CD14-positive monocyte (primary cell): ENCODE results near the gene IGFN1. TPM values are rescaled to one million over a fixed set of nuclear protein-coding genes. Genes with fewer than 3 reads are reported as not detected.

Experiments
- DNase-seq, 3 donors: peaks; one replicate each; pipeline ENCODE4 v3.0.0-alpha.2; 2011 to 2022
- H2AFZ ChIP-seq: 2 replicates; pipeline ENCODE4 v1.6.0; 2012; ENCODE audit warnings: mild to moderate bottlenecking, low read depth, low read length, inconsistent platforms; ENCODE audit not compliant: insufficient read depth, poor library complexity, severe bottlenecking
- H3K27ac ChIP-seq, 2 donors: 1 replicate in 1 of 2; 2 replicates in 1 of 2; pipeline ENCODE4 v1.5.1; 2012 to 2013; ENCODE audit warnings: low read length in 2 of 2, control low read depth in 1 of 2, inconsistent platforms in 1 of 2, low read depth in 1 of 2, mild to moderate bottlenecking in 1 of 2
- H3K27me3 ChIP-seq, 2 donors: one replicate each; pipeline versions ENCODE4 v1.6.0 to v1.6.1; 2011 to 2013; ENCODE audit warnings: low read length in 2 of 2; ENCODE audit not compliant: control insufficient read depth in 2 of 2, insufficient read depth in 2 of 2
- H3K36me3 ChIP-seq, 2 donors: replicated peaks in 1 of 2; 1 replicate in 1 of 2; 2 replicates in 1 of 2; pipeline versions ENCODE4 v1.5.1 to v1.6.1; 2012 to 2013; ENCODE audit warnings: low read length in 2 of 2, control low read depth in 1 of 2, inconsistent platforms in 1 of 2, mild to moderate bottlenecking in 1 of 2; ENCODE audit not compliant: insufficient read depth in 2 of 2, control insufficient read depth in 1 of 2
- H3K4me1 ChIP-seq, 2 donors: 1 replicate in 1 of 2; 2 replicates in 1 of 2; pipeline versions ENCODE4 v1.5.1 to v1.6.1; 2012 to 2013; ENCODE audit warnings: low read length in 2 of 2, control low read depth in 1 of 2, inconsistent platforms in 1 of 2, mild to moderate bottlenecking in 1 of 2, moderate library complexity in 1 of 2; ENCODE audit not compliant: insufficient read depth in 2 of 2, control insufficient read depth in 1 of 2
- H3K4me2 ChIP-seq: replicated peaks from 2 replicates; pipeline ENCODE3; 2012; ENCODE audit warnings: low read length, moderate library complexity, mild to moderate bottlenecking; ENCODE audit not compliant: poor library complexity, severe bottlenecking; ENCODE audit errors: extremely low read depth
- H3K4me3 ChIP-seq, 3 experiments: fragments of 200-600 bp in 1 of 3; sonication (generic) in 1 of 3; replicated peaks in 1 of 3; 1 replicate in 2 of 3; 2 replicates in 1 of 3; pipeline ENCODE4 v1.5.1; 2011 to 2013; ENCODE audit warnings: low read length in 3 of 3, mild to moderate bottlenecking in 3 of 3, control low read depth in 2 of 3, low read depth in 2 of 3, inconsistent platforms in 1 of 3, moderate library complexity in 1 of 3
- H3K79me2 ChIP-seq: 2 replicates; pipeline ENCODE4 v1.6.0; 2012; ENCODE audit warnings: mild to moderate bottlenecking, control low read depth, inconsistent platforms, low read length, moderate library complexity; ENCODE audit not compliant: insufficient read depth
- H3K9ac ChIP-seq: 2 replicates; pipeline ENCODE4 v1.6.0; 2017; ENCODE audit warnings: low read length, mild to moderate bottlenecking; ENCODE audit not compliant: insufficient read depth, poor library complexity, severe bottlenecking
- H3K9me3 ChIP-seq, 2 donors: replicated peaks in 1 of 2; 1 replicate in 1 of 2; 2 replicates in 1 of 2; pipeline versions ENCODE4 v1.5.1 to v1.6.1; 2012 to 2013; ENCODE audit warnings: low read length in 2 of 2, control low read depth in 1 of 2; ENCODE audit not compliant: control insufficient read depth in 1 of 2, insufficient read depth in 1 of 2
- H4K20me1 ChIP-seq: 2 replicates; pipeline ENCODE4 v1.6.0; 2012; ENCODE audit warnings: mild to moderate bottlenecking, low read length, control low read depth, moderate library complexity; ENCODE audit not compliant: insufficient read depth
- H3K27ac Mint-ChIP-seq, 7 donors: one replicate each; pipeline ENCODE4 v1.8.0; 2020; ENCODE audit warnings: mild to moderate bottlenecking in 7 of 7, mixed read lengths in 7 of 7, moderate library complexity in 6 of 7, inconsistent platforms in 2 of 7
- H3K27me3 Mint-ChIP-seq, 3 donors: one replicate each; pipeline ENCODE4 v1.8.0; 2021 to 2022; ENCODE audit warnings: low read depth in 3 of 3, mild to moderate bottlenecking in 3 of 3, mixed read lengths in 3 of 3, moderate library complexity in 3 of 3, inconsistent platforms in 1 of 3
- H3K36me3 Mint-ChIP-seq, 2 donors: one replicate each; pipeline ENCODE4 v1.8.0; 2020; ENCODE audit warnings: mixed read lengths in 2 of 2, inconsistent platforms in 1 of 2, mild to moderate bottlenecking in 1 of 2
- H3K4me1 Mint-ChIP-seq: one replicate; pipeline ENCODE4 v1.8.0; 2020; ENCODE audit warnings: mild to moderate bottlenecking, mixed read lengths
- H3K4me3 Mint-ChIP-seq, 2 donors: one replicate each; pipeline ENCODE4 v1.8.0; 2020; ENCODE audit warnings: mild to moderate bottlenecking in 2 of 2, mixed read lengths in 2 of 2, moderate library complexity in 1 of 2
- H3K9me3 Mint-ChIP-seq, 7 donors: one replicate each; pipeline ENCODE4 v1.8.0; 2020 to 2022; ENCODE audit warnings: mixed read lengths in 7 of 7, mild to moderate bottlenecking in 6 of 7, moderate library complexity in 6 of 7, inconsistent platforms in 2 of 7
- WGBS: methylation state at CpG from one replicate; pipeline ENCODE4 v1.1.5; 2013; ENCODE audit warnings: missing lambda C conversion rate; ENCODE audit not compliant: insufficient coverage; 5-methylcytosine and 5-hydroxymethylcytosine counted together
- intact Hi-C, 2 donors: fragments of 100-400 bp; cut with micrococcal nuclease; formaldehyde crosslinking; loops; one replicate each; pipeline versions ENCODE4 v1.15.0 to v1.15.1; 2023
- polyA plus RNA-seq, 3 donors: library from polyadenylated mRNA; depleted of rRNA in 1 of 3; unstranded in 2 of 3; stranded (reverse) in 1 of 3; fragments of 300-500 nt in 2 of 3; fragments of >200 nt in 1 of 3; fragmentation: Illumina TruSeq in 2 of 3; gene quantifications; 1 replicate in 2 of 3; 2 replicates in 1 of 3; pipeline ENCODE4 v1.2.3, GENCODE V29; 2012 to 2021
- TF ChIP-seq, protein P1 (sequence below): fragments of 200-600 bp; IDR thresholded peaks from one replicate; pipeline ENCODE4 v1.8.0; 2022; ENCODE audit warnings: antibody characterized with exemption, mild to moderate bottlenecking

Gene IGFN1
- polyA plus RNA-seq, 3 donors: not detected

DNA sequence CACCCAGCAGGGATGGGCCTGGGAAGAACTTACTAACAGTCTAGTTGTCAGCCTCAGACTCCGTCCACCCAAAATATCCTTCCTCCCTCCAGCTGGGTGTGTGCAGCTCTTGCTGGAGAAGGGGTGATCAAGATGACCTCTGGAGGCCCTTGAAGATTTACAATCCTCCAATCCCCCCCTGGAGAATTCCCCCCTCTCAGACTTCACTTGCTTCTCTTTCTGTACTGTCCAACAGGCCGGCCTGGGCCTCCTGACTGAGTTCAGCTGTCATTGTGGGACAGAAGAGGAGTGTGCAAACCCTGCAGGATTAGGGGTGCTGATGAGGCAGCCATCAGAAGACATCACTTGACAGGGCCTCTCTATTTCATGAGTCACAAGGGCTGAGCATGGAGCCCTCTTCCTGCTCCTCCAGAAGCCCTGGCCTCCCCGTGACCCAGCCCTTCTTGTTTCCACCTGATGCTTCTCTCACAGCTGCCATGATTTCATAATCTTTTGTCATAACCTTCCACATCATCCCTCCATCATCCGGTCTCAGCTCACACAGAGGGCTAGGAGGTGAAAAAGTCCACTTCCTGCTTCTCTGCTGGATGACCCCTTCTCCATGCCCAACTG, 17.5 kb upstream of the IGFN1 start:
- peaks cover 2 to 6% of the 10 kb centered on the region in 2 donors for H3K36me3 Mint-ChIP-seq
- Histone ChIP-seq H3K79me2 (no peaks in the 10 kb centered on the region), H2AFZ (no peak overlapping the region), H3K4me3 (no peak overlapping the region), H3K9ac (no peak overlapping the region), H3K4me1 (peaks cover 9 to 10% of the 10 kb centered on the region in 2 donors), H3K27ac (no peak overlapping the region), H3K36me3 (no peaks in the 10 kb centered on the region), H4K20me1 (no peaks in the 10 kb centered on the region), H3K9me3 (peaks cover 0 to 6% of the 10 kb centered on the region in 2 donors), H3K4me2 (no peak overlapping the region), H3K27me3 (peaks cover 0 to 9% of the 10 kb centered on the region in 2 donors)
- TF ChIP-seq, protein P1, sequence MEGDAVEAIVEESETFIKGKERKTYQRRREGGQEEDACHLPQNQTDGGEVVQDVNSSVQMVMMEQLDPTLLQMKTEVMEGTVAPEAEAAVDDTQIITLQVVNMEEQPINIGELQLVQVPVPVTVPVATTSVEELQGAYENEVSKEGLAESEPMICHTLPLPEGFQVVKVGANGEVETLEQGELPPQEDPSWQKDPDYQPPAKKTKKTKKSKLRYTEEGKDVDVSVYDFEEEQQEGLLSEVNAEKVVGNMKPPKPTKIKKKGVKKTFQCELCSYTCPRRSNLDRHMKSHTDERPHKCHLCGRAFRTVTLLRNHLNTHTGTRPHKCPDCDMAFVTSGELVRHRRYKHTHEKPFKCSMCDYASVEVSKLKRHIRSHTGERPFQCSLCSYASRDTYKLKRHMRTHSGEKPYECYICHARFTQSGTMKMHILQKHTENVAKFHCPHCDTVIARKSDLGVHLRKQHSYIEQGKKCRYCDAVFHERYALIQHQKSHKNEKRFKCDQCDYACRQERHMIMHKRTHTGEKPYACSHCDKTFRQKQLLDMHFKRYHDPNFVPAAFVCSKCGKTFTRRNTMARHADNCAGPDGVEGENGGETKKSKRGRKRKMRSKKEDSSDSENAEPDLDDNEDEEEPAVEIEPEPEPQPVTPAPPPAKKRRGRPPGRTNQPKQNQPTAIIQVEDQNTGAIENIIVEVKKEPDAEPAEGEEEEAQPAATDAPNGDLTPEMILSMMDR: no peak
- DNase-seq: peak; percentile 18 to 64 (median 18)
- 50% methylated on average over 1 of the region's 4 CpGs for WGBS
- H3K27ac Mint-ChIP-seq: peak overlapping the region in 2 of 7 donors; percentile 10 to 31
- intact Hi-C loops: no loop called here
- H3K9me3 Mint-ChIP-seq: peaks cover 0 to 6% (median 4%) of the 10 kb centered on the region in 7 donors
- H3K4me3 Mint-ChIP-seq: no peak overlapping the region
- peaks cover 16% of the 10 kb centered on the region for H3K4me1 Mint-ChIP-seq
- peaks cover 9 to 17% (median 10%) of the 10 kb centered on the region in 3 donors for H3K27me3 Mint-ChIP-seq

DNA sequence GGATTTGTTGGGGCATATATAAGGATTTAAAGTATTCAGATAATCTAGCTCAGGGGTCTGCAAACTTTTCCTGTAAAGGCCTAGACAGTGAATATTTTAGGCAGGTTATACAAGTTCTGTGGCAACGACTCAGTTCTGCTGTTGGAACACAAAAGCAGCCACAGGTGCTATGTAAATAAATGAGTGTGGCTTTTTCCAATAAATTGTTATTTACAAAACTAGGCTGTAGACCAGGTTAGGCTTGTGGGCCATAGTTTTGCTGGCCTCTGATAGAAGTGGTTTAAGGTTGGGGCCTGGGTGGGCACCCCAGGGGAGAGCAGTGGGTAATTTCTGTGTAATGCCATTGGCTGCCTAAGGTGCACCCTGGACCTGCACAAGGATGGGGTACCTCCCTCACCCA, 16.9 kb upstream of the IGFN1 start:
- no peak overlapping the region for H3K4me2 ChIP-seq
- H3K9ac ChIP-seq: no peak overlapping the region
- intact Hi-C loops: no loop called here
- no peak for DNase-seq
- H3K36me3 Mint-ChIP-seq: peaks cover 2 to 6% of the 10 kb centered on the region in 2 donors
- H3K27ac Mint-ChIP-seq: no peak overlapping the region
- no peak overlapping the region for H2AFZ ChIP-seq
- H3K27me3 Mint-ChIP-seq: peaks cover 10 to 17% (median 10%) of the 10 kb centered on the region in 3 donors
- H3K36me3 ChIP-seq: no peaks in the 10 kb centered on the region
- WGBS: 88% methylated on average over 1 of the region's 1 CpG
- H3K9me3 ChIP-seq: peaks cover 0 to 6% of the 10 kb centered on the region in 2 donors
- TF ChIP-seq, protein P1: no peak
- no peak overlapping the region for H3K4me3 ChIP-seq
- H3K79me2 ChIP-seq: no peaks in the 10 kb centered on the region
- no peaks in the 10 kb centered on the region for H4K20me1 ChIP-seq
- peaks cover 16% of the 10 kb centered on the region for H3K4me1 Mint-ChIP-seq
- H3K27ac ChIP-seq: no peak overlapping the region
- H3K9me3 Mint-ChIP-seq: peaks cover under 1 to 12% (median 4%) of the 10 kb centered on the region in 7 donors
- no peak overlapping the region for H3K4me3 Mint-ChIP-seq
- peaks cover 0 to 9% of the 10 kb centered on the region in 2 donors for H3K27me3 ChIP-seq
- H3K4me1 ChIP-seq: peaks cover 9 to 10% of the 10 kb centered on the region in 2 donors
